Stimulated activated CD4-positive, alpha-beta T cell treated with anti-CD3 and anti-CD28 coated beads, Interleukin-4, amount 100 ng/mL, for 1 hour (primary cell): ENCODE data around the gene TBC1D1.
A peak's percentile ranks its signal among the peaks of the same experiment; 100 is the strongest.

ENCODE experiments used
- DNase-seq: peaks from one replicate; pipeline ENCODE4 v3.0.0-alpha.2; 2020

The TBC1D1 gene

GRCh38 chr4:38107818-38108217 lies 216.9 kb downstream of the TBC1D1 start:
- no peak for DNase-seq

GRCh38 chr4:38109370-38109769 lies 218.5 kb downstream of the TBC1D1 start:
- no peak for DNase-seq

- no peak for DNase-seq
Observed at GRCh38 chr4:38109896-38110295, 219.0 kb downstream of the TBC1D1 start.

- DNase-seq, result no peak
Observed at GRCh38 chr4:38111024-38111423, 220.1 kb downstream of the TBC1D1 start.

GRCh38 chr4:38111717-38112116 lies 220.8 kb downstream of the TBC1D1 start:
- no peak for DNase-seq

GRCh38 chr4:38113132-38113531 lies 222.2 kb downstream of the TBC1D1 start:
- no peak for DNase-seq

GRCh38 chr4:38113551-38113950 lies 222.7 kb downstream of the TBC1D1 start:
- no peak for DNase-seq

GRCh38 chr4:38114386-38115150 lies 223.7 kb downstream of the TBC1D1 start:
- no peak for DNase-seq

- no peak for DNase-seq
Observed at GRCh38 chr4:38115601-38116000, 224.7 kb downstream of the TBC1D1 start.

- DNase-seq, result no peak
Observed at GRCh38 chr4:38117591-38117990, 226.7 kb downstream of the TBC1D1 start.

- no peak for DNase-seq
Observed at GRCh38 chr4:38119668-38120385, 228.9 kb downstream of the TBC1D1 start.

- no peak for DNase-seq
Observed at GRCh38 chr4:38120772-38121171, 229.9 kb downstream of the TBC1D1 start.

GRCh38 chr4:38122060-38122459 lies 231.2 kb downstream of the TBC1D1 start:
- no peak for DNase-seq

GRCh38 chr4:38123555-38123954 lies 232.7 kb downstream of the TBC1D1 start:
- no peak for DNase-seq

- no peak for DNase-seq
Observed at GRCh38 chr4:38124961-38125360, 234.1 kb downstream of the TBC1D1 start.

- DNase-seq, result no peak
Observed at GRCh38 chr4:38125816-38126215, 234.9 kb downstream of the TBC1D1 start.

- DNase-seq, result peak; percentile 67
Observed at GRCh38 chr4:38128478-38129459, 237.9 kb downstream of the TBC1D1 start.

- no peak for DNase-seq
Observed at GRCh38 chr4:38129460-38130227, 238.8 kb downstream of the TBC1D1 start.

- no peak for DNase-seq
Observed at GRCh38 chr4:38130884-38131283, 240.0 kb downstream of the TBC1D1 start.

- DNase-seq, result peak; percentile 66
Observed at GRCh38 chr4:38131371-38132091, 240.6 kb downstream of the TBC1D1 start.

- peak; percentile 50 for DNase-seq
Observed at GRCh38 chr4:38132107-38132673, 241.3 kb downstream of the TBC1D1 start.
